HG02938 (cell line): Measurements from ENCODE around the gene NUDT14.

Experiments
- ATAC-seq: cut with Tn5 transposase; IDR thresholded peaks from one replicate; pipeline ENCODE4 v1.9.1; 2021; ENCODE audit warnings: mild to moderate bottlenecking, moderate library complexity; ENCODE audit not compliant: unreplicated experiment

Gene NUDT14

DNA sequence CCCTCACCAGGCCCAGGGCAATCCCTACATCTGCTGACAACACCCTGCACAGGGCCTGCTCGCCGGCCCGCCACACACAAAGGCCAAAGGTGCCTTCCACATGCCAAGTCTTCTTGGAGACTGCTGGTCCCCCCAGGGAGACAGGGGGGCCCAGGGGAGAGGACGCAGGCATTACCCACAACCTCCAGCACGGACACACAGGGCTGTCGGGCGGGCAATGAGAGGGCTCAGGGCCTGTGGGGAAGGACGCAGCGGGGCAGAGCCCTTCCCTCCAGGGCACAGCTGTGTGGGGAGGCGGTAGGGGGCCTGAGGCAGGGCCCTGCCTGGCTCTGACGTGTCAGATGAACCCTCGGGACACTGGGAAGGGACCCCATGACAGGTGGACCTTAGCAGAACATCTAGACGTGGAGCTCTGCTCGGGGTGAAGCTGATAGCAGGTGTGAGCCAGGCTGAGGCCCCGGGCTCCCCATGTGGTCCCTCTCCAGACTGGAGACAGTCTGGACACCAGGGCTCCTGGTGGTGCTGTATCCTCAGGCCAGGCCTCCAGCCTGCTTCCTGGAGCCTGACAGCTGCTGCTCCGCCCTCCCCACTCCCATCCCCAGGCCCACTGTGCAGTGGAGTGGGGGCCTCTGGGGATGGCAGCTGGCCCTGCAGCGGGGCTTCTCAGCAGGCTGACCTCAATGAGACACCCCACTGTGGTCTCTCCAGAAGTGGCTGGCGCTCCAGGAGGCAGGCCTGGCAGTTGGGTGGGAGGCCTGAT is 31.6 kb upstream of the NUDT14 start:
- no peak for ATAC-seq

- ATAC-seq = no peak
Measured at GRCh38 chr14:105211758-105212089, 30.6 kb upstream of the NUDT14 start.

GRCh38 chr14:105211086-105211757 is 30.1 kb upstream of the NUDT14 start:
- no peak for ATAC-seq

DNA sequence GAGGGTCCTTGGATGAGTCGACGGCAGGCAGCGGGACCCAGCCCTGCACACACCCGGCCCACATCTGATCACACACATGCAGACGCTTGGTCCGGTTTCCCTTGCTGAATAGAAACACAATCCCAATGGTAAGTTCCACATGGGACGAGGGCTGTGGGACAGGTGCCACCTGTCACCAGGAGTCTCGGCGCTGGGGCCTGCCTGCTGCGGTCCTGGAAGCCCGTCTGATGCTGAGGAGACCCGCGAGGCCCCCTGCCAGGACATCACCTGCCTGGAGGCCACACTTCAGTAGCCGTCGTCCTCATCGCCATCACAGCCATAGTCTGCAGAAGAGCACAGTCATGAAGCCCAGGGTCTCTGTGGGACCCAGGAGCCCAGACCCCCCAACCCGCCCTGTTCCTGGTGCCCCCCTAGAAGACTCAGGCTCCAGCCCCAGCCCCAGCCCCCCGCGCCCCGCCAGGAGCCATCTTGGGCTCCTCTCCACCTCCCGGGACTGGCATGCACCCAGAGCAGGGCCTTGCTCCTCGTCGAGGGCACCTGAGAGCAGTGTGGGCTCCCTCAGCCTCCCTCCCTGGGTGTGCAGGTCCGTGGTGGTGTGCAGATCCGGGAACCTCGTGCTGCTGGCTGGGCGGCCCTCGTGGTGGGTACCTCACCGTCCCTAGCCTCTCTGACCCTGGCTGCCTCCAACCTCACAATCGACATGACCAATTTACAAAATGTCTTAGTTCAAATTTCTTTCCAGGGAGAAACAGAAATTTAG is 29.3 kb upstream of the NUDT14 start:
- no peak for ATAC-seq

DNA sequence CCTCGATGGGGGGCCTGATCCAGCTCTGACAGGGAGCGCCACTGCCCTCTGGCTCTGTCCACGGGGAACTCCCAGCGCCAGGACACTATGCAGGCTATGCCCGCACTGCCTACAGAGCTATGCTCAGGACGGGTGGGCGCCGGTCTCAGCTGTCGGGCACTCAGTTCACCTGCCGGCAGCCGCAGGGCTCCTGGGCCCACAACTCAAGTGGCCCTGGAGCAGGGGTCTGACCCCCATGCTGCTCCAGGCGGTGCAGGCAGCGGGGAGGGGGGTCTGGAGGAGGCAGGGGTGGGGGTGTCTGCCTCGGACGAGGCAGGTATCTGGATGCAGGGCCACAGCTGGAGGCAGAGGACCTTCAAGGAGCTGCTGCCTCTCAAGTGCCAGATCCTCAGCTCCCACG is 28.5 kb upstream of the NUDT14 start:
- no peak for ATAC-seq

GRCh38 chr14:105209091-105209490 is 28.0 kb upstream of the NUDT14 start:
- no peak for ATAC-seq

- ATAC-seq = no peak
Measured at GRCh38 chr14:105208738-105209075, 27.6 kb upstream of the NUDT14 start.

- ATAC-seq = no peak
Measured at GRCh38 chr14:105207996-105208737, 27.1 kb upstream of the NUDT14 start.

- no peak for ATAC-seq
Measured at GRCh38 chr14:105207460-105207901, 26.4 kb upstream of the NUDT14 start.

GRCh38 chr14:105206873-105207272 is 25.8 kb upstream of the NUDT14 start:
- no peak for ATAC-seq

DNA sequence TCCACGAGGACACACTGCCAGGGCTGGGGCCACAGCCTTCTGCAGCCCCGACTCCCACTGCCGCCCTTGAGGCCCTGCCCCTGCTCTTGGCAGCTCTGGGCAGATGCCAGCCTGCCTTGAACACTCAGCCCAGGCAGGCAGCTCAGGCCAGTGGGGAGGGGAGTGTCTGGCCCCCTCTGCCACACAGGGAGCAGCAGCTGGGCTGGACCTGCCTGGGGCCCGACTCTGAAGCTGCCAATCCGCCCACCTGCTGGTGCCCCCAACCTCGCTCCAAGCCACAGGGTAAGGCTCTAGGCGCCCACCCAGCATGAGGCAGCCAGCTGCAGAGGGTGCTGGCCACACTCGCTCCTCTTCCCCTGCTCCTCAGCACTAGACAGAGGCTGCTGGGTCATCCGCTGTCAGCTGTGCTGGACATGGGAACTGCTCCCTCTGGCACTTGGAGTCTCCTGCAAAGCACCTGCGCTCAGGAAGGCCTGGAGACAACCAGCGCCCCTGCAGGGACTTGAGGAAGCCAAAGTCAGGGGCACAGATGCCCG is 24.6 kb upstream of the NUDT14 start:
- ATAC-seq = no peak

DNA sequence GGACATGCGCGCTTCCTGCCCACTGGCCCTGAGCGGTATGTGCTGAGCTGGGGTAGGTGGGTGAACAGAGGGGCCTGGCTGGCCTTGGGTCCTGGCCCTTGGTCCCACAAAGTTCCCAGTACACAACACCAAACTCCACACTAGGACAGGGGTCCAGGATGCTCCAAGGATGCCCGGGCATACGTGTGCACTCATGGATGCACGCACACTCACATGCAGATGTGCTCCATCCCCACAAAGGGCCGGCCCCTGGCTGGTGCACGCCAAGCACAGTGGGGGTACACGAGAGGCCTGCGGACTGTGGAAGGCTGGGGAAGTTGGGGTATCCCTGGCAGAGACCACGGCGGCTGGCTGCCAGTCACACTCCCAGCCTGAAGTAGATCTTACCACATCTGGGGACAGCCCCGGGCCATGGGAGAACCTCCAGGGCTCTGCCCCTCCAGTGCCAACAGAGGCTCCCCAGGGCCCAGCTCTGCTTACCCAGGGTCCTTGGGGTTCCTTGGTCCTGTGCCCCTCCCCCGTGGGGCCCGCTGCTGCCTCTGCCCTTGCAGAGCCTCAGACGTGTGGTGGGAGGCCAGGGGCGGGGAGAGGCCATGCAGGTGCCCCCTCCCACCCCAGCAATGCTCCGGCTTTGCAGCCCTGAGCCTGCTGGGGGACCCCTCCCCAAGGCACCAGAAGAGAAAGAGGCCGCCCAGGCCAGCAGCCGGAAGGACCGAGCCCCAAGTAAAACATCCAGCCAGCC is 24.0 kb upstream of the NUDT14 start:
- no peak for ATAC-seq

DNA sequence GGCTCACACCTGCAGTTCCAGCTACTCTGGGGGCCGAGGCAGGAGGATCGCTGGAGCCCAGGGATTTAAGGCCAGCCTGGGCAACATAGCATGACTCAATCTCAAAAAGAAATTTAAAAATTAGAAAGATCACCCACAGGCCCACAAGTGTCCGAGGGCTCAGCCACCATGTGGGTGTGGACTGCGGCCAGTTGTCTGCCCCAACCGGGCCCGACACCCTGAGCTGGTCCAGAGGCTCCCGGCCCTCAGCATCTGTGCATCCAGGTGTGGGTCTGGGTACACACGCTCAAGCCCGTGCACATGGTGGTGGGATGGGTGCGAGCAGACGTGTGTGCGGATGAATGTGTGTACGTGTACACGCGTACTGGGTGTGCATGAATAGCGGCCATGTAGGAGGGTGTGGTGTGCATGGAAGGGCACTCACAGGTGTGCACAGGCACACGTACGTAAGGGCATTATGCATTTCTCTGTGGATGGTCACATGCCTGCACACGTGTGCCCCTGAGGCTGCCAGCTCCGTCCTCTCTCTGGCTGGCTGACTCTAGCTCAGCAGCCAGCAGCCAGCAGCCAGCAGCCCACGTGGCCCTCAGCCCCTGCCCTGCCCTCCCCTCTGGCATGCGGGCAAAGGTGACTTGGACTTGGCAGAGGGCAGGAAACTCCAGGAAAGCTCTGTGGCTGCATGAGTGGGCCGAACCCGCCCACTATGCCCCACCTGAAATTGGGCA is 23.3 kb upstream of the NUDT14 start:
- ATAC-seq = no peak

DNA sequence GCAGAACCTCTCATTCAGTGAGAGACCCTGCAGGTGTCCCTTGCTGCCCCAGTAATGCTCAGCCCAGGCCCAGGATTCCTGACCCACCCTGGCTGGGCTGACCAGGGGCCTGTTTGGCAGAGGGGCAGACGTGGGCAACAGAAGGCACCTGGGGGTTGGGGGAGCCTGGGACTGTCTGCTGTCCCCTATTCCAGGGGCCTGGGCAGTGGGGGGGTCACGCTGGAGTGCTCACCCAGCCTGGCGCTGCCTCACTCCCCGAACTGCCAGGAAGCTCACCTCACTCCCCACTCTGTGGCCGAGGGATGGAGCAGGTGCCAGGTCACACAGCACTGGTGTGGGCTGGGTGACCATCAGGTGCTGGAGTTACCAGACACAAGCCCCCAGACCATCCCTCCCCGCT is 22.6 kb upstream of the NUDT14 start:
- no peak for ATAC-seq

- no peak for ATAC-seq
Measured at GRCh38 chr14:105203057-105203531, 22.0 kb upstream of the NUDT14 start.

DNA sequence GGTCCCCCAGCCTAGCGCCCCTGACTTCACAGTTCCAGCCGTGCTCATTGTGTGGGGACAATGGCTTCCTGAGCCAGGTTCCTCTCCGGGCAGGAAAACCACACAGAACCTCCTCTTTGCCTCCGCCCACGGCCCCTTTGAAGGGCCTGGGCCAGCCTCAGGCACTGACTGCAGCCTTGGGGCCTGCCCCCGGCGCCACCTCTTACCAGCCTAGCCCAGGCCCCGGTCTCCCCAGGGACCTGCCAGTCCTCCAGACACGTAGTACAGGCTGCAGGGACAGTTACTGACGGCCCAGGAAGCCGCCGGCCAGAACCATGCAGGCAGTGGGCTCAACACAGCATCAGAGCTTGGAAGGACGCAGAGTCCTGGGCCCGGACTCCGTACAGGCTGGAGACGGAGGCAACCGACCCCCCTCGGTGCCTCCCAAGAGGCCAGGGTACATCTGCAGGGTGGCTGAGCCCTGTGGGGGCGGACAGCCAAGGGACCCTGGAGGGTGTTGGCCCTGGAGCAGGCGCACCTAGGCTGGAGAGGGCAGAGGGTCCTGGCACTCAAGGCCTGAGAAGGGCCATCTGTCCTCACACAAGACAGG is 20.9 kb upstream of the NUDT14 start:
- ATAC-seq = no peak

- no peak for ATAC-seq
Measured at GRCh38 chr14:105201156-105201924, 20.2 kb upstream of the NUDT14 start.

DNA sequence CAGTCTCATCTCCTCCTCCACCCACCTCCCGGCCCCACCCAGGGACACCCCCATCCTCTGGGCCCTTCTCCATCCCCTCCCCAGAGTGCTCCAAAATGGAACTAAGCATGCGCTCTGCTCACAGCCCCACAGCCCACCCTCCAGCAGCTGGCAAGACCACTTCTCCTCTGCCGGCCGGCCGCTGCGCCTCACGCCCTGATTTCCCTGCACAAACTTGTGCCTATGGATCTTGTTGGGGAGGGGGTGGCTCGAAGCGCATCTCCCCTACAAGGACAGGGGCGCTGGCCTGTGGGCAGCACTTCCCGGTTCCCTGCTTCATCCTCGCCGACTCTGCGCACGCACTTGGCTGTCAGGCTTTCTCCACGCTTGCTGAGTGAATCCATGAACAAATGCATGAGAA is 19.5 kb upstream of the NUDT14 start:
- ATAC-seq = no peak
